Hepatocyte (in vitro differentiated cells): Measurements from ENCODE around the gene COTL1.

Source experiments
- EZH2 ChIP-seq: fragments of 200-600 bp; sonication (generic); IDR thresholded peaks from 2 replicates; pipeline ENCODE4 v1.6.1; 2016; ENCODE audit warnings: antibody characterized with exemption, mild to moderate bottlenecking, borderline replicate concordance
- TF ChIP-seq, protein P1 (sequence below): fragments of 200-600 bp; sonication (generic); IDR thresholded peaks from 2 replicates; pipeline ENCODE4 v1.5.1; 2016; ENCODE audit warnings: antibody characterized with exemption, mild to moderate bottlenecking; ENCODE audit not compliant: poor library complexity

DNA sequence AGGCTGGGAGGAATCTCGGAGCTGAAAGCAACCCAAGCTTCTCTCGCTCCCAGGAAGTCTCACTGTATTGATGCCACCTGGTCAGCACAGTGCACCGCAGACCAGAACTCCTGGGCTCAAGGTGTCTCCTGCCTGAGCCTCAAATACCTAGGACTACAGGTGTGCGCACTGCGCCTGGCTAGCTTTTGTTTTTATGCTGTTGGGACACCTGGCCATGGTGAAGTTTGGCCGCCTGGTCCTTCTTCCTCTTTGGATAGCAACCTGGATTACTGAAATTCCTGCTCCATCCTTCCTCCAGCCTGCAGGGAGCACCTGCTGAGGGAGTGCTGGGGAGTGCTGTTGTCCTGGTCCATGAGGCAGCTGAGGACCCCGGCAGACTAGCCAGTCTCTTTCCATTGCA lies 56.6 kb downstream of the COTL1 start:
- TF ChIP-seq, protein P1, sequence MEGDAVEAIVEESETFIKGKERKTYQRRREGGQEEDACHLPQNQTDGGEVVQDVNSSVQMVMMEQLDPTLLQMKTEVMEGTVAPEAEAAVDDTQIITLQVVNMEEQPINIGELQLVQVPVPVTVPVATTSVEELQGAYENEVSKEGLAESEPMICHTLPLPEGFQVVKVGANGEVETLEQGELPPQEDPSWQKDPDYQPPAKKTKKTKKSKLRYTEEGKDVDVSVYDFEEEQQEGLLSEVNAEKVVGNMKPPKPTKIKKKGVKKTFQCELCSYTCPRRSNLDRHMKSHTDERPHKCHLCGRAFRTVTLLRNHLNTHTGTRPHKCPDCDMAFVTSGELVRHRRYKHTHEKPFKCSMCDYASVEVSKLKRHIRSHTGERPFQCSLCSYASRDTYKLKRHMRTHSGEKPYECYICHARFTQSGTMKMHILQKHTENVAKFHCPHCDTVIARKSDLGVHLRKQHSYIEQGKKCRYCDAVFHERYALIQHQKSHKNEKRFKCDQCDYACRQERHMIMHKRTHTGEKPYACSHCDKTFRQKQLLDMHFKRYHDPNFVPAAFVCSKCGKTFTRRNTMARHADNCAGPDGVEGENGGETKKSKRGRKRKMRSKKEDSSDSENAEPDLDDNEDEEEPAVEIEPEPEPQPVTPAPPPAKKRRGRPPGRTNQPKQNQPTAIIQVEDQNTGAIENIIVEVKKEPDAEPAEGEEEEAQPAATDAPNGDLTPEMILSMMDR = no peak
- no peak for TF ChIP-seq EZH2
